DMS53 (cell line): ENCODE data around the gene SMIM27.
"Not testable (repeated sequence)": the region's sequence is repeated elsewhere in the genome, so short reads cannot be mapped to it uniquely, and the experiment has no call there.

ENCODE experiments used
- DNase-seq: peaks from one replicate; lab custom pipeline; 2025; lab: John Stamatoyannopoulos, UW

Gene SMIM27

GRCh38 chr9:32599021-32599420, 46.9 kb downstream of the SMIM27 start:
- DNase-seq, result not testable (repeated sequence)
